HepG2 (cell line): Measurements from ENCODE around the gene MICB. TPM values are rescaled to one million over a fixed set of nuclear protein-coding genes. Genes with fewer than 3 reads are reported as not detected.

Experiments
- ELF1 ChIP-seq: sonication (generic); formaldehyde crosslinking; IDR thresholded peaks from 2 replicates; pipeline ENCODE4 v1.4.0; 2020; ENCODE audit warnings: missing genetic modification reagents
- FUBP1 ChIP-seq: sonication (generic); formaldehyde crosslinking; IDR thresholded peaks from 2 replicates; pipeline ENCODE4 v1.5.1; 2020; ENCODE audit warnings: missing genetic modification reagents, mild to moderate bottlenecking, borderline replicate concordance
- GRHL1 ChIP-seq: sonication (generic); formaldehyde crosslinking; conservative IDR thresholded peaks from 2 replicates; pipeline ENCODE4 v1.8.0; 2022; ENCODE audit warnings: missing genetic modification reagents
- MTA3 ChIP-seq: sonication (generic); formaldehyde crosslinking; IDR thresholded peaks from 2 replicates; pipeline ENCODE4 v1.4.0; 2020; ENCODE audit warnings: missing genetic modification reagents
- MXD3 ChIP-seq: IDR thresholded peaks from 2 replicates; pipeline ENCODE4 v1.6.1; 2016; ENCODE audit warnings: mild to moderate bottlenecking, missing biosample characterization, missing genetic modification reagents
- SMARCE1 ChIP-seq: fragments of 450-650 bp; IDR thresholded peaks from 2 replicates; pipeline ENCODE4 v1.6.1; 2017; ENCODE audit warnings: borderline replicate concordance
- SYNCRIP ChIP-seq: fragments of 200-400 bp; formaldehyde crosslinking; IDR thresholded peaks from 2 replicates; pipeline ENCODE4 v1.6.1; 2018; ENCODE audit warnings: mild to moderate bottlenecking, low read depth, low read length; ENCODE audit not compliant: insufficient read depth
- ZBED4 ChIP-seq: sonication (generic); formaldehyde crosslinking; IDR thresholded peaks from 2 replicates; pipeline ENCODE4 v1.4.0; 2020; ENCODE audit warnings: missing genetic modification reagents, borderline replicate concordance
- ZBTB1 ChIP-seq: sonication (generic); formaldehyde crosslinking; IDR thresholded peaks from 2 replicates; pipeline ENCODE4 v1.4.0; 2020; ENCODE audit warnings: missing genetic modification reagents, borderline replicate concordance
- ZNF547 ChIP-seq: sonication (generic); formaldehyde crosslinking; IDR thresholded peaks from 2 replicates; pipeline ENCODE4 v1.5.1; 2020; ENCODE audit warnings: mild to moderate bottlenecking, missing genetic modification reagents
- polyA plus RNA-seq, 8 experiments: library from polyadenylated mRNA; depleted of rRNA in 3 of 8; stranded (reverse) in 7 of 8; unstranded in 1 of 8; fragments of >200 nt; fragmentation: Illumina TruSeq in 4 of 8; extraction: Trizol in 4 of 8; gene quantifications; 2 replicates each; pipeline versions ENCODE4 v1.2.1 to v1.2.3, GENCODE V29; 2011 to 2016; ENCODE audit warnings: low read depth in 4 of 8, missing spikeins in 1 of 8, mixed read lengths in 1 of 8; ENCODE audit not compliant: insufficient read depth in 1 of 8
- total RNA-seq, 5 experiments: library from RNA; depleted of rRNA; stranded (reverse); fragments of >200 nt; fragmentation: Illumina TruSeq; extraction: Trizol; gene quantifications; 2 replicates each; pipeline ENCODE4 v1.2.3, GENCODE V29; 2016; ENCODE audit warnings: low read depth in 1 of 5
- TF ChIP-seq, protein P1 (sequence below): sonication (generic); formaldehyde crosslinking; IDR thresholded peaks from 2 replicates; pipeline ENCODE4 v1.4.0; 2020; ENCODE audit warnings: mild to moderate bottlenecking, low read depth, missing genetic modification reagents
- TF ChIP-seq, protein P2 (sequence below): sonication (generic); formaldehyde crosslinking; IDR thresholded peaks from 2 replicates; pipeline ENCODE4 v1.9.0; 2021; ENCODE audit warnings: mild to moderate bottlenecking, missing genetic modification reagents

Gene MICB
- total and polyA plus RNA-seq, 2 of the 13 experiments (the other 11 are each of a cell fraction or from before 2014, with no cell fraction given), result 12.5 to 12.8 TPM

DNA sequence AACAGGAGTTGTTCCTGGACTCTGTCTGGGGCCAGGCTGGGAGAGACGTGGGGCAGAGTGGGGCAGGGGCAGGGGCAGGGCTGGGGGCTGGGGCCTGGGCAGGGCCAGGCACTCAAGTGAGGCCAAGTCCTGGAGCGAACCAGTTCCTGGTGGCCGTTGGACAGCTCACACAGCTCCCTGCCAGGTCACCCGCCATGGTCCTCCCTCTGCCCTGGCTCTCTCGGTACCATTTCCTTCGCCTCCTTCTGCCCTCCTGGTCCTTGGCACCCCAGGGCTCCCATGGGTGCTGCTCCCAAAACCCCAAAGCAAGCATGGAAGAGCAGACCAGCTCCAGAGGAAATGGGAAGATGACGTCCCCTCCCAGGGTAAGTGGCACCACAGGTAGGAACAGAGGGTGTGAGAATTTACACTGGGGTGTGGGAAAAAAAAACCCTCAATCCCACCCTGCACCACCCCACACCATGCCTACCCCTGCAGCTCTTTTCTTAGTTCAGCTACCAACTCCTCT lies 30.9 kb downstream of the MICB start, which contains the start of gene MCCD1 (continued):
- TF ChIP-seq GRHL1 (CRISPR knock-in tag), result no peak
- TF ChIP-seq FUBP1 (CRISPR knock-in tag), result no peak
- TF ChIP-seq, protein P1, sequence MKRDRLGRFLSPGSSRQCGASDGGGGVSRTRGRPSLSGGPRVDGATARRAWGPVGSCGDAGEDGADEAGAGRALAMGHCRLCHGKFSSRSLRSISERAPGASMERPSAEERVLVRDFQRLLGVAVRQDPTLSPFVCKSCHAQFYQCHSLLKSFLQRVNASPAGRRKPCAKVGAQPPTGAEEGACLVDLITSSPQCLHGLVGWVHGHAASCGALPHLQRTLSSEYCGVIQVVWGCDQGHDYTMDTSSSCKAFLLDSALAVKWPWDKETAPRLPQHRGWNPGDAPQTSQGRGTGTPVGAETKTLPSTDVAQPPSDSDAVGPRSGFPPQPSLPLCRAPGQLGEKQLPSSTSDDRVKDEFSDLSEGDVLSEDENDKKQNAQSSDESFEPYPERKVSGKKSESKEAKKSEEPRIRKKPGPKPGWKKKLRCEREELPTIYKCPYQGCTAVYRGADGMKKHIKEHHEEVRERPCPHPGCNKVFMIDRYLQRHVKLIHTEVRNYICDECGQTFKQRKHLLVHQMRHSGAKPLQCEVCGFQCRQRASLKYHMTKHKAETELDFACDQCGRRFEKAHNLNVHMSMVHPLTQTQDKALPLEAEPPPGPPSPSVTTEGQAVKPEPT (CRISPR knock-in tag), result no peak
- no peak for TF ChIP-seq ZBED4
- TF ChIP-seq SYNCRIP, result no peak
- no peak for TF ChIP-seq ZNF547 (CRISPR knock-in tag)
- no peak for TF ChIP-seq SMARCE1
- TF ChIP-seq, protein P2, sequence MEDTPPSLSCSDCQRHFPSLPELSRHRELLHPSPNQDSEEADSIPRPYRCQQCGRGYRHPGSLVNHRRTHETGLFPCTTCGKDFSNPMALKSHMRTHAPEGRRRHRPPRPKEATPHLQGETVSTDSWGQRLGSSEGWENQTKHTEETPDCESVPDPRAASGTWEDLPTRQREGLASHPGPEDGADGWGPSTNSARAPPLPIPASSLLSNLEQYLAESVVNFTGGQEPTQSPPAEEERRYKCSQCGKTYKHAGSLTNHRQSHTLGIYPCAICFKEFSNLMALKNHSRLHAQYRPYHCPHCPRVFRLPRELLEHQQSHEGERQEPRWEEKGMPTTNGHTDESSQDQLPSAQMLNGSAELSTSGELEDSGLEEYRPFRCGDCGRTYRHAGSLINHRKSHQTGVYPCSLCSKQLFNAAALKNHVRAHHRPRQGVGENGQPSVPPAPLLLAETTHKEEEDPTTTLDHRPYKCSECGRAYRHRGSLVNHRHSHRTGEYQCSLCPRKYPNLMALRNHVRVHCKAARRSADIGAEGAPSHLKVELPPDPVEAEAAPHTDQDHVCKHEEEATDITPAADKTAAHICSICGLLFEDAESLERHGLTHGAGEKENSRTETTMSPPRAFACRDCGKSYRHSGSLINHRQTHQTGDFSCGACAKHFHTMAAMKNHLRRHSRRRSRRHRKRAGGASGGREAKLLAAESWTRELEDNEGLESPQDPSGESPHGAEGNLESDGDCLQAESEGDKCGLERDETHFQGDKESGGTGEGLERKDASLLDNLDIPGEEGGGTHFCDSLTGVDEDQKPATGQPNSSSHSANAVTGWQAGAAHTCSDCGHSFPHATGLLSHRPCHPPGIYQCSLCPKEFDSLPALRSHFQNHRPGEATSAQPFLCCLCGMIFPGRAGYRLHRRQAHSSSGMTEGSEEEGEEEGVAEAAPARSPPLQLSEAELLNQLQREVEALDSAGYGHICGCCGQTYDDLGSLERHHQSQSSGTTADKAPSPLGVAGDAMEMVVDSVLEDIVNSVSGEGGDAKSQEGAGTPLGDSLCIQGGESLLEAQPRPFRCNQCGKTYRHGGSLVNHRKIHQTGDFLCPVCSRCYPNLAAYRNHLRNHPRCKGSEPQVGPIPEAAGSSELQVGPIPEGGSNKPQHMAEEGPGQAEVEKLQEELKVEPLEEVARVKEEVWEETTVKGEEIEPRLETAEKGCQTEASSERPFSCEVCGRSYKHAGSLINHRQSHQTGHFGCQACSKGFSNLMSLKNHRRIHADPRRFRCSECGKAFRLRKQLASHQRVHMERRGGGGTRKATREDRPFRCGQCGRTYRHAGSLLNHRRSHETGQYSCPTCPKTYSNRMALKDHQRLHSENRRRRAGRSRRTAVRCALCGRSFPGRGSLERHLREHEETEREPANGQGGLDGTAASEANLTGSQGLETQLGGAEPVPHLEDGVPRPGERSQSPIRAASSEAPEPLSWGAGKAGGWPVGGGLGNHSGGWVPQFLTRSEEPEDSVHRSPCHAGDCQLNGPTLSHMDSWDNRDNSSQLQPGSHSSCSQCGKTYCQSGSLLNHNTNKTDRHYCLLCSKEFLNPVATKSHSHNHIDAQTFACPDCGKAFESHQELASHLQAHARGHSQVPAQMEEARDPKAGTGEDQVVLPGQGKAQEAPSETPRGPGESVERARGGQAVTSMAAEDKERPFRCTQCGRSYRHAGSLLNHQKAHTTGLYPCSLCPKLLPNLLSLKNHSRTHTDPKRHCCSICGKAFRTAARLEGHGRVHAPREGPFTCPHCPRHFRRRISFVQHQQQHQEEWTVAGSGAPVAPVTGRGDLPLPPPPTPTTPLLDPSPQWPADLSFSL, result no peak
- TF ChIP-seq MXD3, result no peak
- TF ChIP-seq ZBTB1 (CRISPR knock-in tag), result no peak
- TF ChIP-seq MTA3, result no peak
- TF ChIP-seq ELF1, result no peak
